GM21528 (cell line): ENCODE data around the gene VPS13C.
A peak's percentile ranks its signal among the peaks of the same experiment; 100 is the strongest.
"Not testable (repeated sequence)": the region's sequence is repeated elsewhere in the genome, so short reads cannot be mapped to it uniquely, and the experiment has no call there.

Source experiments
- ATAC-seq: cut with Tn5 transposase; IDR thresholded peaks from one replicate; pipeline ENCODE4 v1.9.1; 2021; ENCODE audit warnings: mild to moderate bottlenecking, moderate library complexity; ENCODE audit not compliant: unreplicated experiment, low FRiP score

VPS13C gene

GRCh38 chr15:62050115-62050514, 10.1 kb downstream of the VPS13C start:
- ATAC-seq: no peak

- not testable (repeated sequence) for ATAC-seq
These were observed 12.0 kb downstream of the VPS13C start for GRCh38 chr15:62048254-62048653.

GRCh38 chr15:62047282-62047827, 12.9 kb downstream of the VPS13C start:
- ATAC-seq: no peak

GRCh38 chr15:62046078-62046743, 14.0 kb downstream of the VPS13C start:
- ATAC-seq: peak; percentile 76

- no peak for ATAC-seq
These were observed 24.9 kb downstream of the VPS13C start for GRCh38 chr15:62035256-62035924.

- ATAC-seq: no peak
These were observed 32.3 kb downstream of the VPS13C start for GRCh38 chr15:62027916-62028315.

- no peak for ATAC-seq
These were observed 33.0 kb downstream of the VPS13C start for GRCh38 chr15:62027263-62027565.

GRCh38 chr15:62026487-62027262, 33.6 kb downstream of the VPS13C start:
- ATAC-seq: no peak

- ATAC-seq: no peak
These were observed 38.2 kb downstream of the VPS13C start for GRCh38 chr15:62021991-62022600.

- no peak for ATAC-seq
These were observed 39.6 kb downstream of the VPS13C start for GRCh38 chr15:62020576-62021160.

- ATAC-seq: not testable (repeated sequence)
These were observed 54.9 kb downstream of the VPS13C start for GRCh38 chr15:62005354-62005753.

GRCh38 chr15:61997786-61998185, 62.5 kb downstream of the VPS13C start:
- no peak for ATAC-seq

- ATAC-seq: no peak
These were observed 64.1 kb downstream of the VPS13C start for GRCh38 chr15:61996056-61996635.

- no peak for ATAC-seq
These were observed 66.0 kb downstream of the VPS13C start for GRCh38 chr15:61994216-61994615.

- no peak for ATAC-seq
These were observed 67.7 kb downstream of the VPS13C start for GRCh38 chr15:61992518-61992917.

GRCh38 chr15:61989667-61990066, 70.6 kb downstream of the VPS13C start:
- no peak for ATAC-seq

GRCh38 chr15:61987824-61988223, 72.4 kb downstream of the VPS13C start:
- no peak for ATAC-seq

GRCh38 chr15:61983081-61983480, 77.2 kb downstream of the VPS13C start:
- no peak for ATAC-seq

- no peak for ATAC-seq
These were observed 82.0 kb downstream of the VPS13C start for GRCh38 chr15:61978225-61978624.

GRCh38 chr15:61974759-61975158, 85.5 kb downstream of the VPS13C start:
- no peak for ATAC-seq
